T-helper 9 cell (primary cell): ENCODE data around the gene DKKL1.

Experiments used
- DNase-seq: peaks from one replicate; pipeline ENCODE4 v3.0.0-alpha.2; 2020

Gene DKKL1

DNA sequence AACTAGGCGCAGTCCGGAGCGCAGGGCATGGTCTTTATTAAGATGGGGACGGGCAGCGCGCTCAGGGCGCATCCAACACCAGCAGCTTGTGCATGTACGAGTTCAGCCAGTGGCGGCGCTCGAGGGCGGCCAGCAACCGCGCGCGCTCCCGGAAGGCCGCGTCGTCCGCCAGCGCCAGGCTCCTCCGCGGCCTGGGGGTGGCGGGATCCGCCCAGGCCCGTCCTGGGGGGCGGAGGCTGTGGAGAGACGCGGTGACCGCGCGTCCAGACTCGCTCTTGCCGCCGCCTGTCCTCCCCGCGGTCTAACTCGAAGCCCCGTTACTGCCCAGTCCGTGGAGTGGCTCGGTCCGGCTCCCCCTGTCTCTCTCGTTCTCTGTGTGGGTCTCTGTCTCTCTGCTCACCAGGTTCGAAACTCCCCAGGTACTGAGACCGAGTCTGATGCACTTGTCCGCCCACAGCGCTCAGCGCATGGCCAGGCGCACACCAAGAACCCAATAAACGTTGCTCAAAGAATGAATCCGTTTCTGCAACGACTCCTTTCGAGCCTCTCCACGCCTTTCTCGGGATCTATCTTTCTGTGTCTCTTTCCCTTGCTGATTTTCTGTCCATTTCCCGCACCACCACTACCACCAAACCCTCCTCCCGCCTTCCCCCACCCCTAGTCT is 58.9 kb downstream of the DKKL1 start:
- peak; percentile 51 for DNase-seq

GRCh38 chr19:49423071-49423984 is 59.7 kb downstream of the DKKL1 start, which contains the start of gene PTH2:
Gene PTH2, minus strand, starts transcription at chr19:49423441. Its CDS starts 102 bp downstream, at chr19:49423339.
- DNase-seq = no peak

- DNase-seq = no peak
Measured at GRCh38 chr19:49423985-49424303, 60.3 kb downstream of the DKKL1 start.
